IMR-90 (cell line): ENCODE results near the gene SLC25A21. TPM values are rescaled to one million over a fixed set of nuclear protein-coding genes. Genes with fewer than 3 reads are reported as not detected.

ENCODE experiments used
- ATAC-seq: fragments of 200-7000 bp; cut with Tn5 transposase; 2 replicates; pipeline ENCODE4 v1.9.1; 2020; ENCODE audit warnings: low read depth, mild to moderate bottlenecking, moderate library complexity
- BruUV-seq: library from RNA; stranded (reverse); fragments of 400-500 nt; replicated peaks from 2 replicates; lab custom pipeline; 2021; lab: Mats Ljungman, UMichigan
- CTCF ChIA-PET: fragments of 300-600 bp; formaldehyde crosslinking; extraction: SDS; loops from one replicate; lab custom pipeline; 2021; ENCODE audit warnings: antibody characterized with exemption; lab: Yijun Ruan, JAX
- POLR2A ChIA-PET: fragments of 300-600 bp; sonication (Branson Sonifier 250); formaldehyde crosslinking; loops from one replicate; lab custom pipeline; 2022; ENCODE audit warnings: antibody characterized with exemption; ENCODE audit not compliant: unreplicated experiment; lab: Charles Lee
- DNase-seq: peaks from one replicate; pipeline ENCODE4 v3.0.0; 2013
- H2AFZ ChIP-seq: replicated peaks from 2 replicates; pipeline ENCODE3; 2013; ENCODE audit warnings: low read length, mild to moderate bottlenecking; ENCODE audit not compliant: poor library complexity
- H2AK5ac ChIP-seq: 2 replicates; pipeline ENCODE4 v1.6.1; 2013; ENCODE audit warnings: low read depth, low read length, inconsistent platforms
- H2AK9ac ChIP-seq: replicated peaks from 2 replicates; pipeline ENCODE3; 2013; ENCODE audit warnings: mild to moderate bottlenecking, low read depth, low read length, moderate library complexity; ENCODE audit not compliant: poor library complexity
- H2BK120ac ChIP-seq: 2 replicates; pipeline ENCODE4 v1.6.1; 2013; ENCODE audit warnings: low read depth, low read length, inconsistent platforms
- H2BK15ac ChIP-seq: 3 replicates; pipeline ENCODE4 v1.6.1; 2013; ENCODE audit warnings: low read depth, low read length, inconsistent platforms
- H2BK20ac ChIP-seq: 2 replicates; pipeline ENCODE4 v1.6.1; 2013; ENCODE audit warnings: low read depth, mild to moderate bottlenecking, inconsistent platforms, low read length, moderate library complexity
- H2BK5ac ChIP-seq: 2 replicates; pipeline ENCODE4 v1.6.1; 2013; ENCODE audit warnings: mild to moderate bottlenecking, low read depth, low read length, inconsistent platforms; ENCODE audit not compliant: poor library complexity, severe bottlenecking
- H3K14ac ChIP-seq: replicated peaks from 2 replicates; pipeline ENCODE4 v1.6.1; 2013; ENCODE audit warnings: low read depth, low read length, inconsistent platforms
- H3K18ac ChIP-seq: 2 replicates; pipeline ENCODE4 v1.6.1; 2013; ENCODE audit warnings: low read depth, low read length, control low read depth
- H3K23ac ChIP-seq: 2 replicates; pipeline ENCODE4 v1.6.1; 2013; ENCODE audit warnings: low read depth, low read length, inconsistent platforms
- H3K27ac ChIP-seq: 2 replicates; pipeline ENCODE4 v1.5.1; 2013; ENCODE audit warnings: mild to moderate bottlenecking, control low read depth, low read length; ENCODE audit not compliant: insufficient read depth
- H3K27me3 ChIP-seq: 2 replicates; pipeline ENCODE4 v1.6.1; 2013; ENCODE audit warnings: low read length; ENCODE audit not compliant: control insufficient read depth, insufficient read depth
- H3K36me3 ChIP-seq: 2 replicates; pipeline ENCODE4 v1.6.1; 2013; ENCODE audit warnings: low read length, mixed read lengths; ENCODE audit not compliant: control insufficient read depth, insufficient read depth
- H3K4ac ChIP-seq: 2 replicates; pipeline ENCODE4 v1.6.1; 2013; ENCODE audit warnings: low read depth, low read length, inconsistent platforms
- H3K4me1 ChIP-seq: 2 replicates; pipeline ENCODE4 v1.6.1; 2013; ENCODE audit warnings: low read length, mixed read lengths; ENCODE audit not compliant: control insufficient read depth, insufficient read depth
- H3K4me2 ChIP-seq: 2 replicates; pipeline ENCODE4 v1.6.1; 2013; ENCODE audit warnings: low read depth, mild to moderate bottlenecking, control low read depth, low read length, moderate library complexity
- H3K4me3 ChIP-seq: 2 replicates; pipeline ENCODE4 v1.5.1; 2013; ENCODE audit warnings: low read depth, mild to moderate bottlenecking, control low read depth, low read length, moderate library complexity; ENCODE audit not compliant: insufficient read depth
- H3K56ac ChIP-seq: 2 replicates; pipeline ENCODE4 v1.6.1; 2013; ENCODE audit warnings: low read length, inconsistent platforms; ENCODE audit not compliant: insufficient read depth; ENCODE audit errors: extremely low read depth
- H3K79me1 ChIP-seq, 2 experiments: 2 replicates each; pipeline ENCODE4 v1.6.1; 2013; ENCODE audit warnings: low read length in 2 of 2, inconsistent platforms in 1 of 2, low read depth in 1 of 2
- H3K9ac ChIP-seq: 2 replicates; pipeline ENCODE4 v1.6.1; 2013; ENCODE audit warnings: low read depth, low read length, control low read depth
- H3K9me1 ChIP-seq: 2 replicates; pipeline ENCODE4 v1.6.1; 2013; ENCODE audit warnings: low read length, inconsistent platforms; ENCODE audit not compliant: insufficient read depth
- H3K9me3 ChIP-seq: 2 replicates; pipeline ENCODE4 v1.6.1; 2013; ENCODE audit warnings: low read length; ENCODE audit not compliant: control insufficient read depth, insufficient read depth
- H4K20me1 ChIP-seq: 2 replicates; pipeline ENCODE4 v1.6.1; 2013; ENCODE audit warnings: low read length, inconsistent platforms; ENCODE audit not compliant: insufficient read depth
- H4K5ac ChIP-seq: 2 replicates; pipeline ENCODE4 v1.6.1; 2013; ENCODE audit warnings: mild to moderate bottlenecking, low read depth, low read length, control low read depth
- H4K8ac ChIP-seq, 2 experiments: 2 replicates each; pipeline ENCODE4 v1.6.1; 2013; ENCODE audit warnings: low read depth in 2 of 2, low read length in 2 of 2, control low read depth in 1 of 2, inconsistent platforms in 1 of 2
- H4K91ac ChIP-seq: 2 replicates; pipeline ENCODE4 v1.6.1; 2013; ENCODE audit warnings: low read depth, low read length, inconsistent platforms; ENCODE audit not compliant: insufficient read depth
- BHLHE40 ChIP-seq: fragments of 150-350 bp; IDR thresholded peaks from 2 replicates; pipeline ENCODE4 v1.6.1; 2016; ENCODE audit warnings: mild to moderate bottlenecking, low read depth, low read length
- CEBPB ChIP-seq: IDR thresholded peaks from 2 replicates; pipeline ENCODE4 v1.6.1; 2012; ENCODE audit warnings: low read depth, low read length, improper control_type of control experiment
- CHD1 ChIP-seq: IDR thresholded peaks from 2 replicates; pipeline ENCODE4 v1.6.1; 2012; ENCODE audit warnings: low read depth, low read length, improper control_type of control experiment
- FOS ChIP-seq: fragments of 150-350 bp; IDR thresholded peaks from 2 replicates; pipeline ENCODE4 v1.6.1; 2016; ENCODE audit warnings: low read depth, low read length
- MAFK ChIP-seq: IDR thresholded peaks from 2 replicates; pipeline ENCODE4 v1.6.1; 2012; ENCODE audit warnings: low read depth, low read length, improper control_type of control experiment
- MAZ ChIP-seq: IDR thresholded peaks from 2 replicates; pipeline ENCODE4 v1.6.1; 2012; ENCODE audit warnings: low read depth, mild to moderate bottlenecking, low read length, improper control_type of control experiment, moderate library complexity, borderline replicate concordance
- MXI1 ChIP-seq: IDR thresholded peaks from 2 replicates; pipeline ENCODE4 v1.6.1; 2012; ENCODE audit warnings: low read depth, mild to moderate bottlenecking, low read length, moderate library complexity, borderline replicate concordance
- NFE2L2 ChIP-seq: fragments of 150-350 bp; IDR thresholded peaks from 2 replicates; pipeline ENCODE4 v1.6.1; 2016; ENCODE audit warnings: low read depth, mild to moderate bottlenecking, low read length
- POLR2A ChIP-seq: IDR thresholded peaks from 2 replicates; pipeline ENCODE4 v1.6.1; 2012; ENCODE audit warnings: mild to moderate bottlenecking, low read depth, low read length
- RAD21 ChIP-seq: IDR thresholded peaks from 2 replicates; pipeline ENCODE4 v1.6.1; 2012; ENCODE audit warnings: low read length, improper control_type of control experiment
- RCOR1 ChIP-seq: IDR thresholded peaks from 2 replicates; pipeline ENCODE4 v1.6.1; 2012; ENCODE audit warnings: mild to moderate bottlenecking, low read length, improper control_type of control experiment; ENCODE audit not compliant: insufficient replicate concordance
- RFX5 ChIP-seq: IDR thresholded peaks from 2 replicates; pipeline ENCODE4 v1.8.0; 2012; ENCODE audit warnings: low read depth, mild to moderate bottlenecking, low read length, moderate library complexity
- SMC3 ChIP-seq: fragments of 150-350 bp; IDR thresholded peaks from 2 replicates; pipeline ENCODE4 v1.6.1; 2016; ENCODE audit warnings: low read depth, mild to moderate bottlenecking, antibody characterized with exemption, low read length, moderate library complexity
- WGBS, 2 experiments: methylation state at CpG; one replicate each; pipeline versions ENCODE4 v1.1.5 to v1.1.7; 2013; ENCODE audit warnings: missing lambda C conversion rate in 2 of 2; ENCODE audit not compliant: insufficient read length in 1 of 2; ENCODE audit errors: extremely low coverage in 2 of 2; 5-methylcytosine and 5-hydroxymethylcytosine counted together
- dilution Hi-C: fragments of 300-500 bp; cut with HindIII; formaldehyde crosslinking; loops from one replicate; pipeline ENCODE4 v1.14.3; 2018; ENCODE audit warnings: low sequenced_read_pairs; ENCODE audit not compliant: unreplicated experiment
- in situ Hi-C: fragments of 300-500 bp; cut with MboI; formaldehyde crosslinking; loops from 3 replicates; pipeline ENCODE4 v1.14.3; 2019; ENCODE audit warnings: low sequenced_read_pairs, inconsistent platforms, mixed read lengths
- intact Hi-C: fragments of 100-400 bp; cut with micrococcal nuclease; formaldehyde crosslinking; loops from 2 replicates; pipeline ENCODE4 v1.10.0; 2022
- polyA plus RNA-seq, 3 experiments: library from polyadenylated mRNA; depleted of rRNA; stranded (reverse); fragments of >200 nt; gene quantifications; 2 replicates each; pipeline ENCODE4 v1.2.3, GENCODE V29; 2012; ENCODE audit warnings: low replicate concordance in 1 of 3
- total RNA-seq: library from RNA; depleted of rRNA; stranded (reverse); fragments of >200 nt; gene quantifications from 2 replicates; pipeline ENCODE4 v1.2.3, GENCODE V29; 2012
- TF ChIP-seq, protein P1 (sequence below): conservative IDR thresholded peaks from 2 replicates; pipeline ENCODE4 v1.5.1; 2012; ENCODE audit warnings: mild to moderate bottlenecking, low read depth, low read length, improper control_type of control experiment
- TF ChIP-seq, protein P2 (sequence below): fragments of 150-350 bp; IDR thresholded peaks from 2 replicates; pipeline ENCODE4 v1.6.1; 2016; ENCODE audit warnings: low read depth, mild to moderate bottlenecking, low read length, moderate library complexity, borderline replicate concordance
- TF ChIP-seq, protein P3 (sequence below): fragments of 150-350 bp; IDR thresholded peaks from 2 replicates; pipeline ENCODE4 v1.6.1; 2017; ENCODE audit warnings: mild to moderate bottlenecking, antibody characterized with exemption, low read length, low read depth

SLC25A21 gene
- total and polyA plus RNA-seq, 2 of the 4 experiments (the other 2 are of a cell fraction): 0.62 to 0.90 TPM

DNA sequence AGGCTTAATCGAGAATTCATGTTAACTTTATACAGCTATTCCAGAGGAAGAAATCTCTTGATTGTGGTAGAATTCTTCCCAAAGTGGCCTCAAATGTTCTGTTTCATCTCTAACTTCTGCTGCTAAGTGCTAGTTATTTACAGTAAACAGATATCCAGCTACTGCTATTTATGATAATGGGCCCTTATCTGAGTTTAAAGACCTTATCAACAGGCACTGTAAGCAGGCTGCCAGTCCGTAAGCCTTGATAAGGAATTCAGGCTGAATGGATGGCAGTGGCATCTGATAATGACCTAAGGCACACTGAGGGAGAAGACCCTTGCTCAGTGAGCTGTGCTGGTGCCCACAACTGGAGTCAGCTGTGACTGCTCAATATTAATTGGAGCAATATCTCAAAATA, 451.7 kb downstream of the SLC25A21 start:
- Histone ChIP-seq H2BK15ac (no peak overlapping the region), H3K9me1 (no peaks in the 10 kb centered on the region), H2BK5ac (no peak overlapping the region), H2AFZ (no peak overlapping the region), H4K5ac (no peak overlapping the region), H4K8ac (no peak overlapping the region), H3K9ac (no peak overlapping the region), H3K79me1 (no peaks in the 10 kb centered on the region), H3K4me2 (no peak overlapping the region), H2AK9ac (no peak overlapping the region), H3K9me3 (no peaks in the 10 kb centered on the region), H2BK120ac (no peak overlapping the region), H3K36me3 (no peaks in the 10 kb centered on the region), H3K27ac (no peak overlapping the region), H4K91ac (no peak overlapping the region), H3K4ac (no peak overlapping the region), H3K23ac (no peak overlapping the region), H3K27me3 (no peaks in the 10 kb centered on the region), H3K14ac (no peak overlapping the region), H2BK20ac (no peak overlapping the region), H2AK5ac (no peak overlapping the region), H3K4me3 (no peak overlapping the region), H3K18ac (no peak overlapping the region), H4K20me1 (no peaks in the 10 kb centered on the region), H3K56ac (no peak overlapping the region), H3K4me1 (no peaks in the 10 kb centered on the region)
- no CpG with 5 or more reads among the region's 2 CpGs for WGBS, 2 experiments
- CTCF ChIA-PET: interaction anchor here (0.8 to 1.1 kb wide), 2 partner anchors 9 to 51 kb away, joined by 3 read pairs; no protein-coding TSS in a partner anchor
- DNase-seq (no peak), ATAC-seq (no peak)
- TF ChIP-seq SMC3 (no peak), MAFK (no peak), NFE2L2 (no peak), FOS (no peak), MXI1 (no peak), CHD1 (no peak), MAZ (no peak), RCOR1 (no peak), RAD21 (no peak), POLR2A (no peak), BHLHE40 (no peak), RFX5 (no peak), CEBPB (no peak)
- TF ChIP-seq, protein P1, sequence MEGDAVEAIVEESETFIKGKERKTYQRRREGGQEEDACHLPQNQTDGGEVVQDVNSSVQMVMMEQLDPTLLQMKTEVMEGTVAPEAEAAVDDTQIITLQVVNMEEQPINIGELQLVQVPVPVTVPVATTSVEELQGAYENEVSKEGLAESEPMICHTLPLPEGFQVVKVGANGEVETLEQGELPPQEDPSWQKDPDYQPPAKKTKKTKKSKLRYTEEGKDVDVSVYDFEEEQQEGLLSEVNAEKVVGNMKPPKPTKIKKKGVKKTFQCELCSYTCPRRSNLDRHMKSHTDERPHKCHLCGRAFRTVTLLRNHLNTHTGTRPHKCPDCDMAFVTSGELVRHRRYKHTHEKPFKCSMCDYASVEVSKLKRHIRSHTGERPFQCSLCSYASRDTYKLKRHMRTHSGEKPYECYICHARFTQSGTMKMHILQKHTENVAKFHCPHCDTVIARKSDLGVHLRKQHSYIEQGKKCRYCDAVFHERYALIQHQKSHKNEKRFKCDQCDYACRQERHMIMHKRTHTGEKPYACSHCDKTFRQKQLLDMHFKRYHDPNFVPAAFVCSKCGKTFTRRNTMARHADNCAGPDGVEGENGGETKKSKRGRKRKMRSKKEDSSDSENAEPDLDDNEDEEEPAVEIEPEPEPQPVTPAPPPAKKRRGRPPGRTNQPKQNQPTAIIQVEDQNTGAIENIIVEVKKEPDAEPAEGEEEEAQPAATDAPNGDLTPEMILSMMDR: no peak
- TF ChIP-seq, protein P2, sequence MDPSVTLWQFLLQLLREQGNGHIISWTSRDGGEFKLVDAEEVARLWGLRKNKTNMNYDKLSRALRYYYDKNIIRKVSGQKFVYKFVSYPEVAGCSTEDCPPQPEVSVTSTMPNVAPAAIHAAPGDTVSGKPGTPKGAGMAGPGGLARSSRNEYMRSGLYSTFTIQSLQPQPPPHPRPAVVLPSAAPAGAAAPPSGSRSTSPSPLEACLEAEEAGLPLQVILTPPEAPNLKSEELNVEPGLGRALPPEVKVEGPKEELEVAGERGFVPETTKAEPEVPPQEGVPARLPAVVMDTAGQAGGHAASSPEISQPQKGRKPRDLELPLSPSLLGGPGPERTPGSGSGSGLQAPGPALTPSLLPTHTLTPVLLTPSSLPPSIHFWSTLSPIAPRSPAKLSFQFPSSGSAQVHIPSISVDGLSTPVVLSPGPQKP: no peak
- TF ChIP-seq, protein P3, sequence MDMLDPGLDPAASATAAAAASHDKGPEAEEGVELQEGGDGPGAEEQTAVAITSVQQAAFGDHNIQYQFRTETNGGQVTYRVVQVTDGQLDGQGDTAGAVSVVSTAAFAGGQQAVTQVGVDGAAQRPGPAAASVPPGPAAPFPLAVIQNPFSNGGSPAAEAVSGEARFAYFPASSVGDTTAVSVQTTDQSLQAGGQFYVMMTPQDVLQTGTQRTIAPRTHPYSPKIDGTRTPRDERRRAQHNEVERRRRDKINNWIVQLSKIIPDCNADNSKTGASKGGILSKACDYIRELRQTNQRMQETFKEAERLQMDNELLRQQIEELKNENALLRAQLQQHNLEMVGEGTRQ: no peak
- no TSS peak for BruUV-seq
- dilution Hi-C loops (no loop called here), in situ Hi-C loops (no loop called here), intact Hi-C loops (no loop called here)
- POLR2A ChIA-PET: no interaction called here
